Sigmoid colon (tissue), 4 donors: ENCODE data around the gene SPEN.

Source experiments
- POLR2A ChIP-seq, 2 donors: fragments of 450-650 bp; IDR thresholded peaks; one replicate each; pipeline ENCODE4 v1.6.1; 2016; ENCODE audit warnings: antibody characterized with exemption in 2 of 2, mild to moderate bottlenecking in 2 of 2, moderate library complexity in 2 of 2
- POLR2AphosphoS5 ChIP-seq, 4 donors: sonication (generic); formaldehyde crosslinking; IDR thresholded peaks; one replicate each; pipeline ENCODE4 v1.6.1; 2017; ENCODE audit warnings: antibody characterized with exemption in 4 of 4
- TF ChIP-seq, protein P1 (sequence below), 4 experiments: fragments of 450-650 bp in 3 of 4; fragments of 200-600 bp in 1 of 4; IDR thresholded peaks; one replicate each; pipeline ENCODE4 v1.5.1; 2016 to 2019; ENCODE audit warnings: antibody characterized with exemption in 4 of 4, mild to moderate bottlenecking in 3 of 4, moderate library complexity in 2 of 4

- TF ChIP-seq, protein P1, sequence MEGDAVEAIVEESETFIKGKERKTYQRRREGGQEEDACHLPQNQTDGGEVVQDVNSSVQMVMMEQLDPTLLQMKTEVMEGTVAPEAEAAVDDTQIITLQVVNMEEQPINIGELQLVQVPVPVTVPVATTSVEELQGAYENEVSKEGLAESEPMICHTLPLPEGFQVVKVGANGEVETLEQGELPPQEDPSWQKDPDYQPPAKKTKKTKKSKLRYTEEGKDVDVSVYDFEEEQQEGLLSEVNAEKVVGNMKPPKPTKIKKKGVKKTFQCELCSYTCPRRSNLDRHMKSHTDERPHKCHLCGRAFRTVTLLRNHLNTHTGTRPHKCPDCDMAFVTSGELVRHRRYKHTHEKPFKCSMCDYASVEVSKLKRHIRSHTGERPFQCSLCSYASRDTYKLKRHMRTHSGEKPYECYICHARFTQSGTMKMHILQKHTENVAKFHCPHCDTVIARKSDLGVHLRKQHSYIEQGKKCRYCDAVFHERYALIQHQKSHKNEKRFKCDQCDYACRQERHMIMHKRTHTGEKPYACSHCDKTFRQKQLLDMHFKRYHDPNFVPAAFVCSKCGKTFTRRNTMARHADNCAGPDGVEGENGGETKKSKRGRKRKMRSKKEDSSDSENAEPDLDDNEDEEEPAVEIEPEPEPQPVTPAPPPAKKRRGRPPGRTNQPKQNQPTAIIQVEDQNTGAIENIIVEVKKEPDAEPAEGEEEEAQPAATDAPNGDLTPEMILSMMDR (IDR thresholded peaks at IDR 0.05): no peak
- TF ChIP-seq POLR2A (IDR thresholded peaks at IDR 0.05) (no peak), POLR2AphosphoS5 (IDR thresholded peaks at IDR 0.05) (no peak)
These were observed 21.7 kb upstream of the SPEN start for GRCh38 chr1:15825800-15826199.
